NCI-H524 treated with DMSO at 0.1 percent for 48 hours (cell line): ENCODE results near the gene ACAD8.
"Not testable (repeated sequence)": the region's sequence is repeated elsewhere in the genome, so short reads cannot be mapped to it uniquely, and the experiment has no call there.

ENCODE experiments used
- DNase-seq: peaks from one replicate; lab custom pipeline; 2025; lab: John Stamatoyannopoulos, UW

ACAD8 gene

GRCh38 chr11:134240592-134240991 lies 12.8 kb upstream of the ACAD8 start:
- DNase-seq, result no peak

GRCh38 chr11:134242376-134242775 lies 11.0 kb upstream of the ACAD8 start:
- DNase-seq, result no peak

- no peak for DNase-seq
Observed at GRCh38 chr11:134243913-134244312, 9.5 kb upstream of the ACAD8 start.

- DNase-seq, result no peak
Observed at GRCh38 chr11:134244593-134244992, 8.8 kb upstream of the ACAD8 start.

GRCh38 chr11:134245434-134245833 lies 7.9 kb upstream of the ACAD8 start:
- DNase-seq, result no peak

GRCh38 chr11:134246100-134246499 lies 7.3 kb upstream of the ACAD8 start:
- DNase-seq, result no peak

- no peak for DNase-seq
Observed at GRCh38 chr11:134246678-134247077, 6.7 kb upstream of the ACAD8 start.

GRCh38 chr11:134248910-134249480 lies 4.4 kb upstream of the ACAD8 start:
- no peak for DNase-seq

GRCh38 chr11:134250246-134250645 lies 3.1 kb upstream of the ACAD8 start:
- no peak for DNase-seq

- no peak for DNase-seq
Observed at GRCh38 chr11:134250675-134251074, 2.7 kb upstream of the ACAD8 start.

GRCh38 chr11:134252346-134253187 lies 801 bp upstream of the ACAD8 start:
- DNase-seq, result no peak

- DNase-seq, result no peak
Observed at GRCh38 chr11:134254433-134255183, 1.2 kb downstream of the ACAD8 start.

- DNase-seq, result not testable (repeated sequence)
Observed at GRCh38 chr11:134255184-134255561, 1.8 kb downstream of the ACAD8 start.

- no peak for DNase-seq
Observed at GRCh38 chr11:134257101-134257500, 3.7 kb downstream of the ACAD8 start.

- no peak for DNase-seq
Observed at GRCh38 chr11:134258577-134258976, 5.2 kb downstream of the ACAD8 start.

- no peak for DNase-seq
Observed at GRCh38 chr11:134260503-134260902, 7.1 kb downstream of the ACAD8 start.

GRCh38 chr11:134260983-134261382 lies 7.6 kb downstream of the ACAD8 start:
- DNase-seq, result no peak

GRCh38 chr11:134261626-134262488 lies 8.5 kb downstream of the ACAD8 start:
- no peak for DNase-seq

- no peak for DNase-seq
Observed at GRCh38 chr11:134264966-134265764, 11.8 kb downstream of the ACAD8 start.

GRCh38 chr11:134266440-134266839 lies 13.1 kb downstream of the ACAD8 start:
- no peak for DNase-seq

GRCh38 chr11:134266841-134267251 lies 13.5 kb downstream of the ACAD8 start:
- no peak for DNase-seq
